GM15510 (cell line): ENCODE results near the gene HTT.

ENCODE experiments used
- POLR2A ChIP-seq: IDR thresholded peaks from 3 replicates; pipeline ENCODE4 v1.6.1; 2011; ENCODE audit warnings: borderline replicate concordance; ENCODE audit not compliant: insufficient read length; ENCODE audit errors: extremely low read depth

The HTT gene

DNA sequence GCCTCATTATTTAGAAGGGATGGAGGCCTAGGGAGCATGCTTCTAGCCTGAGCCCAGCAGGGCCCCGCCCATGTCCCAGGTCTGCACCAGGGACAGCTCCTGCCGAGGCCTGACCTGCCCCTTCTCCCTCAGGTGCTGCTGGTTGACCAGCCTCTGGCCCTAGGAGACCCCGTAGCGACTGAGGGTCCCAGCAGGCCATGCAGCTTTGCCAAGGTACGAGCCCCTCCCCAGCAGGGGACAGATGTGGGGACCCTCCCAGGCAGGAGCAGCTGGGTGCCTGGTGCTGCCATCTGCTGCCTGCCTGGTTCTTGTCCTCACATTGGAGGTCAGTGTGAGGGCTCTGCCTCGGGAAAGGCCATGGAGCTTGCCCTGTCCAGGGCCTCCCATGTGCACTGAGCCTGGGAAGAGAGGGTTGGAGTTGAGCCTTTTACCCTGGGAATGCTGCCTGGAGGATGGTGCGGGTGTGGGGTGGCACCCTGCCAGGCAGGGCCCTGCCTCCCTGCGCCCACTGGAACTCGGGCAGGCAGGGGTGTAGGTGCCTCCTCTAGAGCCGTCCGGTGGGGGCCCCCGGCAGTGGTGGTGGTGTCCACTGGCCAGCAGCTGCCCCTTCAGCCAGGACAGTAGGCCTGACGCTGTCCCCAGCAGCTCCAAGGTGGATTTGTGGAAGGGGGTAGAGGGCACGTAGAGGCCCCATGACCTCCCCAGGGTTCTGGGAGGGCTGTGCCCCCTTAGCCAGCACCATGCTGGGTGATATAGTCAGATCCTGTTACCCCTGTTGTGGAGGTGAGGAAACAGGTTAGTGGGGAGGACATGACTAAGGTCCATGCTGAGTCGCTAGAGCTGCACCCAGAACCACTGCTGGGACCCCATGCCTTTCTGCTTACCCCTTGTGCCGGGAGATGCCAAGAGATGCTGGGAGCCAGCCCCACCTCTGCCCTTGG lies 172.2 kb downstream of the HTT start:
- no peak for TF ChIP-seq POLR2A

DNA sequence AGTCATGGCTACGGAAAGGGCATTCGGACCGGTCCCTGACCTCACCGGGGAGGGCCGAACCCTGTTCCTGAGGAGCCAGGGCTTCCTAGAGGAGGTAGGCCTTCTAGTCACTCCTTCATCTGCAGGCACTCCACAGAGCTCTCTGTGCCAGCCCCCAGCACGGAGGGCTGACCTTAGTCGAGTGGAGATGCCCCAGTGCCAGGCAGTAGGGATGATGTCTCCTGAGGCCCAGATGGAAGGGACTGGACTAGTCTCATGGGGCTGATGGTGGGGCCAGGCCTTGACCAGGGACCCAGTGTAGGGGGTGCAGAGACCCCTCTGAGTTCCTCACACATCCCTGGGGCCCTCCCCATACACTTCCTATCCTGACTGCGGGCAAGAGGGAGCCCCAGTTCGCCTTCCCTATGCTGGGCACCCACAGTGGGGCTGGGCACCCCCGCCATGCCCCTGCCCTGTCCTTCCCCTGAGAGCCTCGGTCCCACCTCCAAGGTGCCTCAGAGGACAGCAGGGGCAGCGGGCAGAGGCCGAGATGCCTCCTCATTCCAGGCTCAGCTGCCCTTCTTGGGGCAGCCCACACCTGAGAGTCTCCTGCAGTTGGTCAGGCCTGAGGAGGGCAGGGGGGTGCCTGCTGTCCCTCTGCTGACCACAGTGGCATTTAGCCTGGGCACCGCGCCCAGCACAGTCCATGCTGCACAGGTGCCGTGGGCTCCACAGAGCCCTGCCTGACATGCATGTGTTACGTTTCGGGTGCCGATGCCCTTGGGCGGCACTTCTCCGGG lies 173.1 kb downstream of the HTT start:
- no peak for TF ChIP-seq POLR2A

DNA sequence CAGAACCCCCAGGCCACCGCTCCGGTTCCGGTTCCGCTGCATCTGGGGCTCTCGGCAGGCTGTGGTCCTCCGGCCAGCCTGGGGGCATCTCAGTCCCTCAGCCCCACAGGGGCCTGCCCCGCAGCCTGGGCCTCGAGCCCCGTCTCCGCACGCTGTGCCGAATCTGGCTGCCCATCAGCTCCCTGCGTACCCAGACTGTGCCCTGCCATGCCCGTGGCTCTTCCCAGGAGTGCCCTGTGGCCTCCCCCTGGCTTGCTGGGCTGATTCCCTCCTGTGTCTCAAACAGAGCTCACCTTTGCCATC lies 173.6 kb downstream of the HTT start:
- TF ChIP-seq POLR2A, result no peak

DNA sequence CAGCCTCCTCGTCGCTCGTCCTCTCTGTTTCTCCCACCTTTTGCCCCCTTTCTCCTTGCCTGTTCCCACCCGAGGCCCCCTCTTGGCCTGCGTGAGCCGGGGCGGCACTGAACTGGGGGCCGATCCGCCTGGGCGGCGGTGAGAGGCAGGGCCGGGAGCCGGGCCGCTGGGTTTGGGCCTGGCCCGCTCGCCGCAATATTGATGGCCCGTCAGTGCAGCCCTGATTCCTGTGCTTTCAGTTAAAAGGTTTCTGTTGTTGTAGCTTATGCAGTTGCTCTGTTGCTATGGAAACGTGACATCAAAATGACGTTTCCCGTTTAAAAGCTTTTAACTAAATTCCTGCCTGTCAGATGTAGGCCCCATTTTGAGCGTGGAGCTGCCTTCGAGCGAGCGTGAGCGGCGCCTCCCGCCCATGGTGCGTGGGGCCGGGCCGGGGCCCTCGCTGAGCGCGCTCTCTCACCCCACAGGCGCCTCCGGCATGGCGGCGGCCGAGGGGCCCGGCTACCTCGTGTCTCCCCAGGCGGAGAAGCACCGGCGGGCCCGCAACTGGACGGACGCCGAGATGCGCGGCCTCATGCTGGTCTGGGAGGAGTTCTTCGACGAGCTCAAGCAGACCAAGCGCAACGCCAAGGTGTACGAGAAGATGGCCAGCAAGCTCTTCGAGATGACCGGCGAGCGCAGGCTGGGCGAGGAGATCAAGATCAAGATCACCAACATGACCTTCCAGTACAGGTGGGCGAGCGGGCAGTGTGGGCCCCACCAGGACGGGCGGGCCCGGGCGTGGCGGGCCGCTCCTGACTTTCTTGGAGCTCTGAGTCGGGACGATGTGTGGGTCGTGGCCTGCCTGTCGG lies 174.6 kb downstream of the HTT start, which contains the start of gene MSANTD1:
TSS of gene MSANTD1 (plus strand) at position 349 of the 851 bp plus-strand sequence. CDS start at position 413, 64 bp downstream.
- TF ChIP-seq POLR2A, result no peak

DNA sequence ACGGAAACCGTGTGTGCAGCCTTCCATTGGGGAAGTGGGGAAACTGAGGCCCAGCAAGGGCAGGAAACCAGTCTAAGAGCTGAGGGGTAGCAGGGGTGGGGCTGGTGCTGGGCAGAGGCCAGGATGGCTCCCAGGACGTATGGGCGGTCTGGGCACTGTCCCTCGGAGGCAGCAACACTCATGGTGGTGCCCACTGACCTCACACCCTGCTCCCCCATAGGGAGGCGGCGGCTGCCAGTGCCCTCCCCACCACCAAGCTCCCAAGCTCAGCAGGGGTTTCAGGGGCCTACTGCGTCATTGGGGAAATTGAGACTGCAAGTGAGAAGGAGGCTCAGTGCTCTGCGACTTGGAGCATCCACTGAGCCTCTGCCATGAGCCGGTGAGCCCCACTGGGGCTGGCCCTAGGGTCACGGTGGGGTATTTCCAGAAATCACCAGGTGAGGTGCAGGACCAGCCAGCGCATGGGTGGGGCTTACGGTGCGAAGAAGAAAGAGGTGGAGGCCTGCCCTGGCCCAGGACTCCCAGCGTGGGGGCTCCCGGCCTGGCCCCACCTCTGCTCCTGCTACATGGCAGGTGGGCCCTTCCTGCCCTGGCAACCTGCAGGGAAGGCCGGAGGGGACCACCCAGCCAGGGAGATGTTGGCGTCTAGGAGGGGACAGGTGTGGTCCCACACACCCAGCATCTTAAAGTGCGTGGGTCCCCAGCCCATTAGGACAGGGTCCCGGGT lies 175.4 kb downstream of the HTT start:
- no peak for TF ChIP-seq POLR2A

DNA sequence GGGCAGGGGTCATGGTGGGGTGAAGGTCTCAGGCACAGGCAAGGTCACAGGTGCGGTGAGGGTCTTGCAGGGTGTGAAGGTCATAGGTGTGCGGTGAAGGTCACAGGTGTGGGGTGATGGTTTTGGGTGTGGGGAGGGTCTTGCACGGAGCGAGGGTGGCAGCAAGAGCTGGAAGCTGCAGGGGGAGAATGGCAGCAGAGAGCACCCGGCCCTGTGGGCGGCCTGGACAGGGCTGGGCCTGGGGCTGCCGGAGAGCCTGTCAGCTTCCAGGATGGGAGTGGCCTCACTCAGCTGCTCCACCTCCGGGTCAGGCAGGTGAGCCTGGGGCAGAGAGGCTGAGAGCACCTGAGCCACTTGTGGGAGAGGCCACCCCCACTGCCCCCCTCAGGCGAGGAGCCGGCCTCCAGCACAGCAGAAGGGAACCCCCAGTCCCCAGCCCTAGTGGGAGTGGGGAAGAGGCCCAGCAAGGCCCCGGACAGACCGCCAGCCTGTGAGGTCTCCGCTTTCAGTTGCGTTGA lies 176.0 kb downstream of the HTT start:
- no peak for TF ChIP-seq POLR2A

DNA sequence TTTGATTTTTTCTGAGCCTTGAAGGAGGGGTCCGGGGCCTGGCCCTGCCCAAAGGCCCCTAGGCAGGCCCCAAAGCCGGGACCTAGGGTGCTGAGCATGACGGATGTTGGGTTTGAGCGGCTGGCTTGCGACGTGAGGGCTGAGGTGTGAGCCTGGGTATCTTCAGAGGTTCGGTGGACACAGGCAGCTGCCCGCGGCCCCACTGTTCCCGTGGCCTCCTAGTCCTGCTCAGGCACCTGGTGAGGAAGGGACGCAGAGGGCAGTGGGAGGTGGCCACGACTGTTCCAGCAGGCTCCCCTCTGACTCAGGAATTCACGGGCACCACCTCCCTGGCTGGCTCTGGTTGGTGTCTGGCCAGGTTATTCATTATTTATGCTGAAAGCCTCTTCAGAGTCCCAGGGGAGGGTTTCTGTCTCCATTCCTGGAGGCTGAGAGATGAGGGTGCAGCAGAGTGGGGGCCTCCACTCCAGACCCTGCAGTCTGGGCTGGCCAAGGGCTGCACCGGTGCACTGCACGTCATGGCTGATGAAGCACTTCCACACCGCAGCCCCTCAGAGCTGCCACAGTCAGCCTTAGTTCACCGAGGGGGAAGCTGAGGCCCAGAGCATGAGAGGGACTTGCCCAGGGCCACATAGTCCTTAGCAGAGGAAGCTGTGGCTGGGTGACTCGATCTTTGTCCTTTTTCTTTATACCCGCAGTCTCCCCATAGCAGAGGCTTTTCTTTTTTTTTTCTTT lies 176.6 kb downstream of the HTT start:
- TF ChIP-seq POLR2A, result no peak

DNA sequence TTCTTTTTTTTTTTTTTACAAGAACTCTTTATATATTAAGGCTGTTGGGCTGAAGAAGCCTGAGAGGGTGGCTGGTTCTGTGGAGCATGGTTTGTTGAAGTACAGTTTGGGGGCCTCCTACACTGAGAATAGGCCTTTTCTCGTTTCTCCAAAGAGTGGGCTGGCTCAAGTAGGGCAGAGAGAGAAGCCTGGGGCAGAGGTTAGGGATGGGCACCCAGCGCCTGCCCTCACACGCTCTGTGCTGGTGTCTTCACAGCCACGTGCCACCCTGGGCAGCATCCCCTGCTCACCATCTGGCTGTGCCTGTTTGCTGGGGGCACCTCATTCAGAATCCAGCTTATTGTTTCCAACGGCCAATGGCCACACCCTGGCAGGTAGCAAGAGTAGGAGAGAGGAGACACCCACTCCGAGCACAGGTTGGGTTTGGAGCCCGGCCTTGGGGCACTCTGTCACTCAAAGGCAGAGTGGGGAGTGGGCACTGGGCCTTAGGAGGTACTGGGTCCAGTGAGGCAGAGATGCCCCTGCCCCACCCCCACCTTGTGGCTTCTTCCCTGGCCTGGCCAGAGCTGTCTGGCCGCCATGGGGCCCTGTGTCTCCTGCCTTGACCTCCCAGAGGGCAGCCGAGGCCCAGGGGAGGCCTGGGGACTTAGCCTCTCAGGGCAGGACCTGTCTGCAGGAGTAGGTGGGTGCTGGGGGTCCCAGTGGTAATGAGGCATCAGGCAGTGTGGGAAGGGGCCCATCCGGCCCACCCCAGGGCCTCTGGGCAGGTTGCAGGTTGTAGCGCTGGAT lies 177.4 kb downstream of the HTT start:
- no peak for TF ChIP-seq POLR2A

DNA sequence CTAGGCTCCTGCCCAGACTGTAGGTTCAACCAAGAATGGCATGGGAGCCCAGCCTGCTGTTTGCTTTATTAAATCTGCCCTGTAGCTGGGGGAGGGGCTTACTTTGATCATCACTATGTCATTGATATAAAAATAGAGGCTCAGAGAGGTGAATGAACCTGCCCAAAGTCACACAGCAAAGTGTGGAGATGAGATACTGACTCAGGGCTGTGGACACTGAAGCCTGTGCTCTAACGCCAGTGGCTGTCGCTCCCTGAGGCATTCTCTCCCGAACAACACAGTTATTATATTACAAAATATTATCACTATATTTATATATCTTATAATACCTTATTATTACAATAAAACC lies 178.0 kb downstream of the HTT start:
- TF ChIP-seq POLR2A, result no peak

DNA sequence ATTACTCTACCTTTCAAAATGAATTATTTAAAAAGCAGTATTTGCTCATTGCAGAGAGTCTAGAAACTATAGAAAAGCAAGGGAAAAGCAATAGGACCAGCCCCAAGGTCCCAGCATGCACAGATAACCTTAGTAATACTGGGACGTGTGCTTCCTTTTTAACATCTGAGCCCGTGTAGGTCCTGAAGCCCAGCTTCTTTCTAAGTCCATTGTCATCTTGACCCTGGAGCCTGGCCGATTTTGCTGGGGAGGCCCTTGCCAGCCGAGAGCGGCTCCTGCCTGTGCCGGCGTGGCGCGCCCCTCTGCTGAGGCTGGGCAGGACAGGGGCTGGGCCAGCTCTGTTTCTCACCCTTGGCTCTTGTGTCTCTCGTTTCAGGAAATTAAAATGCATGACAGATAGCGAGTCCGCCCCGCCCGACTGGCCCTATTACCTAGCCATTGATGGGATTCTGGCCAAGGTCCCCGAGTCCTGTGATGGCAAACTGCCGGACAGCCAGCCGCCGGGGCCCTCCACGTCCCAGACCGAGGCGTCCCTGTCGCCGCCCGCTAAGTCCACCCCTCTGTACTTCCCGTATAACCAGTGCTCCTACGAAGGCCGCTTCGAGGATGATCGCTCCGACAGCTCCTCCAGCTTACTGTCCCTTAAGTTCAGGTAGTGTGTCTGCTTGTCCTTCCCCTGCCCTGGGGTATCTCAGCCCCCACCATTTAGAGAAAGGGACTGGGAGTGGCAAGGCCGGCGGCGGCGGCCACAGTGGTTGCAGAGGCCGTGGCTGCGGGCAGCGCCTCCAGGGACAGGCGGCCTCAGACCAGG lies 178.6 kb downstream of the HTT start:
- no peak for TF ChIP-seq POLR2A

DNA sequence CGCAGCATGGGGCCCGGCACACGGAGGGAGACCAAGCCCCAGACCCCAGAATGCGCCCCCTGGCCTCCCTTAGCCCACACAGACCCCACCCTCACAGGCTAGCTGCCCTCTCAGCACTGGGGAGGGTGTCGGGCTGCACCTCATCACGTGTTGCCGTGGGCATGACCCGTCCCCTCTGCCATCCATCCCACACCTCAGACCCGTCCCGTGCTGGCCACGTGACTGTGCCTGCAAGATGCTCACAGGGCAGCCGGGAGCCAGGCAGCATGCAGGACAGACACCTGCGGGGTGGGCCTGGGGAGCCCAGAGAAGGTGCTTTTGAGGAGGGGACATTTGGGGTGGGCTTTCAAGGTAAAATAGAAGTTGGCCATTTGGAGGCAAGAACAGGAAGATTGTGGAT lies 179.3 kb downstream of the HTT start:
- TF ChIP-seq POLR2A, result no peak
